Lower lobe of right lung (tissue), 2 donors: Measurements from ENCODE around the gene NDUFA7. TPM values are rescaled to one million over a fixed set of nuclear protein-coding genes. Genes with fewer than 3 reads are reported as not detected.

Source experiments
- ATAC-seq, 2 donors: fragments of 200-7000 bp; cut with Tn5 transposase; one replicate each; pipeline ENCODE4 v1.9.1; 2020 to 2022; ENCODE audit warnings: mild to moderate bottlenecking in 2 of 2, moderate library complexity in 2 of 2
- DNase-seq: peaks from one replicate; pipeline ENCODE4 v3.0.0-alpha.2; 2020
- H3K27ac ChIP-seq: fragments of 200-600 bp; one replicate; pipeline ENCODE4 v1.8.0; 2022
- H3K27me3 ChIP-seq: fragments of 200-600 bp; one replicate; pipeline ENCODE4 v1.8.0; 2022; ENCODE audit warnings: low read depth
- H3K36me3 ChIP-seq: fragments of 200-600 bp; one replicate; pipeline ENCODE4 v1.8.0; 2022; ENCODE audit warnings: mild to moderate bottlenecking
- H3K4me1 ChIP-seq: fragments of 200-600 bp; one replicate; pipeline ENCODE4 v1.8.0; 2022
- H3K4me3 ChIP-seq: fragments of 200-600 bp; one replicate; pipeline ENCODE4 v1.8.0; 2022; ENCODE audit warnings: mild to moderate bottlenecking
- H3K9me3 ChIP-seq: fragments of 200-600 bp; one replicate; pipeline ENCODE4 v1.8.0; 2022
- CTCF ChIP-seq: fragments of 200-600 bp; IDR thresholded peaks from one replicate; pipeline ENCODE4 v1.8.0; 2022; ENCODE audit warnings: antibody characterized with exemption, mild to moderate bottlenecking
- intact Hi-C: fragments of 100-400 bp; cut with DNase I; formaldehyde crosslinking; loops from one replicate; pipeline ENCODE4 v1.11.0; 2022
- long read RNA-seq: library from polyadenylated mRNA; unstranded; transcript quantifications from one replicate; pipeline ENCODE4 v2.0.0, GENCODE V29; 2021
- total RNA-seq: library from RNA; stranded (reverse); fragmentation: NEBNext Ultra II Directional; extraction: Animal tissue kit (Norgen Biotek cat#: 25700); gene quantifications from one replicate; pipeline ENCODE4 v1.2.1, GENCODE V29; 2021
- donor health status: DM: no; HTN: yes; CAD: no; lungs with severe emphysema.

NDUFA7 gene
- 41.9 TPM for total RNA-seq
- long read RNA-seq, transcript NDUFA7-201 (4 exons, 601 nt): major isoform, 18 of 20 reads
- long read RNA-seq, partial matches to known transcripts: 2 of 20 reads
- long read RNA-seq, other reads (novel, unspliced or antisense): 0 of 20 reads

GRCh38 chr19:8321067-8321985 lies at the start of gene NDUFA7, which contains the start of gene RPS28:
TSS of gene NDUFA7 (minus strand) at chr19:8321375. CDS start at chr19:8321358, 17 bp downstream.
TSS of gene RPS28 (plus strand) at chr19:8321496. CDS start at chr19:8321531, 35 bp downstream.
- Histone ChIP-seq H3K4me3 (peak within 1 kb of the TSS; percentile 97), H3K27ac (peak within 1 kb of the TSS; percentile 91), H3K4me1 (peaks cover 45% of the 10 kb centered on the region), H3K36me3 (peaks cover 40% of the 10 kb centered on the region), H3K9me3 (no peaks in the 10 kb centered on the region), H3K27me3 (no peaks in the 10 kb centered on the region)
- DNase-seq (peak; percentile 98), ATAC-seq (peak; percentile 96 to 98)
- peak; percentile 40 for TF ChIP-seq CTCF
- intact Hi-C loops: no loop called here

- peaks cover 28% of the 10 kb centered on the region for H3K36me3 ChIP-seq
- no peak for ATAC-seq
- no peaks in the 10 kb centered on the region for H3K9me3 ChIP-seq
- peaks cover 31% of the 10 kb centered on the region for H3K4me1 ChIP-seq
- no peak for TF ChIP-seq CTCF
- DNase-seq: peak; percentile 13
- H3K27ac ChIP-seq: no peak overlapping the region
- no peak overlapping the region for H3K4me3 ChIP-seq
- no peaks in the 10 kb centered on the region for H3K27me3 ChIP-seq
- intact Hi-C loops: no loop called here
These were observed 49.2 kb upstream of the NDUFA7 start for GRCh38 chr19:8370176-8371010.

GRCh38 chr19:8367327-8368001 lies 46.3 kb upstream of the NDUFA7 start:
- Histone ChIP-seq H3K27me3 (peaks cover 6% of the 10 kb centered on the region), H3K4me1 (peaks cover 59% of the 10 kb centered on the region), H3K36me3 (peaks cover 15% of the 10 kb centered on the region), H3K27ac (peak overlapping the region; percentile 18), H3K9me3 (no peaks in the 10 kb centered on the region), H3K4me3 (peak overlapping the region; percentile 33)
- ATAC-seq: peak; percentile 18 to 68
- no peak for TF ChIP-seq CTCF
- intact Hi-C loops: no loop called here
- DNase-seq: peak; percentile 81

- H3K4me3 ChIP-seq: peak overlapping the region; percentile 33
- no peak for ATAC-seq
- intact Hi-C loops: no loop called here
These were observed 45.8 kb upstream of the NDUFA7 start for GRCh38 chr19:8366961-8367326.

More at GRCh38 chr19:8366961-8367326, 45.8 kb upstream of the NDUFA7 start:
- H3K27ac ChIP-seq: peak overlapping the region; percentile 18
- H3K9me3 ChIP-seq: no peaks in the 10 kb centered on the region
- H3K4me1 ChIP-seq: peaks cover 65% of the 10 kb centered on the region
- no peak for DNase-seq
- H3K36me3 ChIP-seq: peaks cover 14% of the 10 kb centered on the region
- H3K27me3 ChIP-seq: peaks cover 6% of the 10 kb centered on the region
- TF ChIP-seq CTCF: no peak
